ENCODE results near the gene PNPLA3.
"Not testable (repeated sequence)": the region's sequence is repeated elsewhere in the genome, so short reads cannot be mapped to it uniquely, and the experiment has no call there.

The PNPLA3 gene

GRCh38 chr22:43889860-43890253 is 33.7 kb upstream of the PNPLA3 start:
- no peak for DNase-seq (ENCODE audit: extremely low read depth in 1 of 2, low read depth in 1 of 2)

GRCh38 chr22:43890901-43891331 is 32.7 kb upstream of the PNPLA3 start:
- no peak for DNase-seq (ENCODE audit: extremely low read depth in 1 of 2, low read depth in 1 of 2)

- DNase-seq (ENCODE audit: extremely low read depth in 1 of 2, low read depth in 1 of 2): peak; percentile 4 to 21
These were observed 32.0 kb upstream of the PNPLA3 start, which contains the start of gene PNPLA5 for GRCh38 chr22:43891360-43892182. Gene PNPLA5, minus strand, starts transcription at chr22:43892013. Its CDS starts 133 bp downstream, at chr22:43891880.

- no peak for DNase-seq (ENCODE audit: extremely low read depth in 1 of 2, low read depth in 1 of 2)
These were observed 31.3 kb upstream of the PNPLA3 start for GRCh38 chr22:43892183-43892894.

GRCh38 chr22:43893266-43893665 is 30.3 kb upstream of the PNPLA3 start:
- DNase-seq (ENCODE audit: extremely low read depth in 1 of 2, low read depth in 1 of 2): no peak

- no peak for DNase-seq (ENCODE audit: extremely low read depth in 1 of 2, low read depth in 1 of 2)
These were observed 29.5 kb upstream of the PNPLA3 start for GRCh38 chr22:43894122-43894521.

- no peak for DNase-seq (ENCODE audit: extremely low read depth in 1 of 2, low read depth in 1 of 2)
These were observed 27.5 kb upstream of the PNPLA3 start for GRCh38 chr22:43895986-43896645.

GRCh38 chr22:43897751-43898261 is 25.8 kb upstream of the PNPLA3 start:
- peak in 1 of 2 donors; percentile 18 for DNase-seq (ENCODE audit: extremely low read depth in 1 of 2, low read depth in 1 of 2)

GRCh38 chr22:43900206-43900605 is 23.4 kb upstream of the PNPLA3 start:
- DNase-seq (ENCODE audit: extremely low read depth in 1 of 2, low read depth in 1 of 2): no peak

GRCh38 chr22:43901976-43902643 is 21.5 kb upstream of the PNPLA3 start:
- no peak for DNase-seq (ENCODE audit: extremely low read depth in 1 of 2, low read depth in 1 of 2)

GRCh38 chr22:43903033-43903432 is 20.6 kb upstream of the PNPLA3 start:
- DNase-seq (ENCODE audit: extremely low read depth in 1 of 2, low read depth in 1 of 2): not testable (repeated sequence)

GRCh38 chr22:43904412-43904811 is 19.2 kb upstream of the PNPLA3 start:
- not testable (repeated sequence) for DNase-seq (ENCODE audit: extremely low read depth in 1 of 2, low read depth in 1 of 2)

- DNase-seq (ENCODE audit: extremely low read depth in 1 of 2, low read depth in 1 of 2): no peak
These were observed 17.9 kb upstream of the PNPLA3 start for GRCh38 chr22:43905681-43906080.

GRCh38 chr22:43909708-43910107 is 13.9 kb upstream of the PNPLA3 start:
- DNase-seq (ENCODE audit: extremely low read depth in 1 of 2, low read depth in 1 of 2): no peak

- no peak for DNase-seq (ENCODE audit: extremely low read depth in 1 of 2, low read depth in 1 of 2)
These were observed 13.4 kb upstream of the PNPLA3 start for GRCh38 chr22:43910178-43910695.

- DNase-seq (ENCODE audit: extremely low read depth in 1 of 2, low read depth in 1 of 2): no peak
These were observed 12.3 kb upstream of the PNPLA3 start for GRCh38 chr22:43911351-43911750.

GRCh38 chr22:43917521-43917920 is 6.1 kb upstream of the PNPLA3 start:
- DNase-seq (ENCODE audit: extremely low read depth in 1 of 2, low read depth in 1 of 2): no peak

- no peak for DNase-seq (ENCODE audit: extremely low read depth in 1 of 2, low read depth in 1 of 2)
These were observed 4.3 kb upstream of the PNPLA3 start for GRCh38 chr22:43919106-43919973.

- no peak for DNase-seq (ENCODE audit: extremely low read depth in 1 of 2, low read depth in 1 of 2)
These were observed 2.2 kb upstream of the PNPLA3 start for GRCh38 chr22:43921370-43921769.

GRCh38 chr22:43922123-43922522 is 1.5 kb upstream of the PNPLA3 start:
- no peak for DNase-seq (ENCODE audit: extremely low read depth in 1 of 2, low read depth in 1 of 2)
